Inferior parietal cortex (tissue), 1 donor: ENCODE measurements around the gene JAG2.

ENCODE experiments used
- DNase-seq: peaks from one replicate; pipeline ENCODE4 v3.0.0-alpha.2; 2016; ENCODE audit errors: extremely low spot score

JAG2 gene

GRCh38 chr14:105182296-105183020, 13.9 kb upstream of the JAG2 start:
- DNase-seq = no peak

GRCh38 chr14:105181549-105182295, 13.1 kb upstream of the JAG2 start:
- DNase-seq = no peak

GRCh38 chr14:105180592-105181548, 12.3 kb upstream of the JAG2 start, which contains the start of gene NUDT14:
TSS of gene NUDT14 (minus strand) at chr14:105181312. CDS start at chr14:105181209, 103 bp downstream.
- DNase-seq = no peak

GRCh38 chr14:105179191-105179590, 10.6 kb upstream of the JAG2 start:
- no peak for DNase-seq

GRCh38 chr14:105178868-105179140, 10.2 kb upstream of the JAG2 start:
- DNase-seq = no peak

GRCh38 chr14:105178069-105178867, 9.7 kb upstream of the JAG2 start:
- no peak for DNase-seq

GRCh38 chr14:105177082-105177481, 8.5 kb upstream of the JAG2 start:
- DNase-seq = no peak

- DNase-seq = no peak
Measured at GRCh38 chr14:105176513-105176912, 7.9 kb upstream of the JAG2 start.

- no peak for DNase-seq
Measured at GRCh38 chr14:105173901-105174894, 5.6 kb upstream of the JAG2 start.

- no peak for DNase-seq
Measured at GRCh38 chr14:105173145-105173544, 4.6 kb upstream of the JAG2 start.

GRCh38 chr14:105172476-105172875, 3.9 kb upstream of the JAG2 start:
- no peak for DNase-seq

GRCh38 chr14:105171004-105171673, 2.6 kb upstream of the JAG2 start:
- no peak for DNase-seq

- no peak for DNase-seq
Measured at GRCh38 chr14:105169776-105170655, 1.4 kb upstream of the JAG2 start.

- no peak for DNase-seq
Measured at GRCh38 chr14:105168979-105169507, 467 bp upstream of the JAG2 start.

- no peak for DNase-seq
Measured at GRCh38 chr14:105168093-105168420, 519 bp downstream of the JAG2 start.

GRCh38 chr14:105167303-105168092, 1.1 kb downstream of the JAG2 start:
- no peak for DNase-seq

GRCh38 chr14:105166571-105167302, 1.8 kb downstream of the JAG2 start:
- DNase-seq = no peak
